PFSK-1 (cell line): ENCODE measurements around the gene ATXN1.

Source experiments
- FOXP2 ChIP-seq: optimal IDR thresholded peaks from 2 replicates; pipeline ENCODE3; 2011; ENCODE audit warnings: borderline replicate concordance, control low read depth, inconsistent platforms; ENCODE audit not compliant: insufficient read depth; ENCODE audit errors: extremely low read length, extremely low read depth
- POLR2AphosphoS5 ChIP-seq: IDR thresholded peaks from 2 replicates; pipeline ENCODE4 v1.6.1; 2012; ENCODE audit warnings: low read depth, mild to moderate bottlenecking, control low read depth, low read length, moderate library complexity
- TAF1 ChIP-seq: IDR thresholded peaks from 2 replicates; pipeline ENCODE4 v1.6.1; 2012; ENCODE audit warnings: low read length, control low read depth, borderline replicate concordance; ENCODE audit not compliant: insufficient read depth

DNA sequence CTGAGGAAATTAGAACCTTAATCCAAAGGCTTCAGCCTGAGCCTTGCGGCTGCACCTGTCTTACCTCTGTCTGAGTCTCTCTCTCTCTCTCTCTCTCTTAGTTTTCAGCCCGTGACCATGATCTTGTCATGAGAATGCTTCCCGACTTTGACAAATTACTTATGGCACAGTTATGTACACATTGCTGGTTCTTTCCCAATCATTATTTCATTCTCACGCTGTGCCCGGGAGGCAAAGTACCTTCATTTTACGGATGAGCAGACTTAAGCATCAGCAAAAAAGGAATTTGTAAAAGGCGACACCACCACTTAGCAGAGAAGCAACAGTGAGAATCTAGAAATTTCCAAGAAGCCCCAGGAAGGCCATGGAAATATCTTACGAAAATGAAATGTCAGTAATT, 468.3 kb downstream of the ATXN1 start:
- no peak for TF ChIP-seq FOXP2
- TF ChIP-seq TAF1: no peak
- TF ChIP-seq POLR2AphosphoS5: no peak
